Measurements from ENCODE around the gene KLHL4. TPM values are rescaled to one million over a fixed set of nuclear protein-coding genes. Genes with fewer than 3 reads are reported as not detected.

Gene KLHL4, protein sequence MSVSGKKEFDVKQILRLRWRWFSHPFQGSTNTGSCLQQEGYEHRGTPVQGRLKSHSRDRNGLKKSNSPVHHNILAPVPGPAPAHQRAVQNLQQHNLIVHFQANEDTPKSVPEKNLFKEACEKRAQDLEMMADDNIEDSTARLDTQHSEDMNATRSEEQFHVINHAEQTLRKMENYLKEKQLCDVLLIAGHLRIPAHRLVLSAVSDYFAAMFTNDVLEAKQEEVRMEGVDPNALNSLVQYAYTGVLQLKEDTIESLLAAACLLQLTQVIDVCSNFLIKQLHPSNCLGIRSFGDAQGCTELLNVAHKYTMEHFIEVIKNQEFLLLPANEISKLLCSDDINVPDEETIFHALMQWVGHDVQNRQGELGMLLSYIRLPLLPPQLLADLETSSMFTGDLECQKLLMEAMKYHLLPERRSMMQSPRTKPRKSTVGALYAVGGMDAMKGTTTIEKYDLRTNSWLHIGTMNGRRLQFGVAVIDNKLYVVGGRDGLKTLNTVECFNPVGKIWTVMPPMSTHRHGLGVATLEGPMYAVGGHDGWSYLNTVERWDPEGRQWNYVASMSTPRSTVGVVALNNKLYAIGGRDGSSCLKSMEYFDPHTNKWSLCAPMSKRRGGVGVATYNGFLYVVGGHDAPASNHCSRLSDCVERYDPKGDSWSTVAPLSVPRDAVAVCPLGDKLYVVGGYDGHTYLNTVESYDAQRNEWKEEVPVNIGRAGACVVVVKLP
- total RNA-seq (2021; fragmentation: NEBNext Ultra II Directional; extraction: Animal tissue kit (Norgen Biotek cat#: 25700)), result 16.0 and 16.9 TPM in 2 replicates
- polyA plus RNA-seq (2011; rRNA removed), result 4.4 and 8.8 TPM in 2 replicates
- 8.8 TPM for polyA plus RNA-seq (2011; cell fraction: cytosol; rRNA removed)
- polyA plus RNA-seq (2011; cell fraction: nucleus; rRNA removed), result 5.0 TPM
- 12.2 to 16.4 TPM (median 15.4 TPM) in 4 replicates for polyA plus RNA-seq (2012, experiment 1 of 2)
- 0.71 TPM for polyA plus RNA-seq (2012, experiment 2 of 2)
- 7.2 TPM for polyA plus RNA-seq (2013, experiment 1 of 2)
- polyA plus RNA-seq (2013, experiment 2 of 2), result 6.8 TPM
- polyA minus RNA-seq (2011; rRNA and poly(A)+ RNA removed), result 21.4 and 47.7 TPM in 2 replicates
- polyA minus RNA-seq (2011; cell fraction: cytosol; rRNA and poly(A)+ RNA removed), result 11.6 TPM
- polyA minus RNA-seq (2011; cell fraction: nucleus; rRNA and poly(A)+ RNA removed), result 24.0 TPM
- long read RNA-seq, experiment 1, full-length matches to known transcripts, result 3 of 12 reads
- long read RNA-seq, experiment 1, partial matches to known transcripts, result 8 of 12 reads
- long read RNA-seq, experiment 1, other reads (novel, unspliced or antisense), result 1 of 12 reads
- long read RNA-seq, experiment 2, full-length matches to known transcripts, result 4 of 11 reads
- long read RNA-seq, experiment 2, partial matches to known transcripts, result 2 of 11 reads
- long read RNA-seq, experiment 2, other reads (novel, unspliced or antisense), result 5 of 11 reads

DNA sequence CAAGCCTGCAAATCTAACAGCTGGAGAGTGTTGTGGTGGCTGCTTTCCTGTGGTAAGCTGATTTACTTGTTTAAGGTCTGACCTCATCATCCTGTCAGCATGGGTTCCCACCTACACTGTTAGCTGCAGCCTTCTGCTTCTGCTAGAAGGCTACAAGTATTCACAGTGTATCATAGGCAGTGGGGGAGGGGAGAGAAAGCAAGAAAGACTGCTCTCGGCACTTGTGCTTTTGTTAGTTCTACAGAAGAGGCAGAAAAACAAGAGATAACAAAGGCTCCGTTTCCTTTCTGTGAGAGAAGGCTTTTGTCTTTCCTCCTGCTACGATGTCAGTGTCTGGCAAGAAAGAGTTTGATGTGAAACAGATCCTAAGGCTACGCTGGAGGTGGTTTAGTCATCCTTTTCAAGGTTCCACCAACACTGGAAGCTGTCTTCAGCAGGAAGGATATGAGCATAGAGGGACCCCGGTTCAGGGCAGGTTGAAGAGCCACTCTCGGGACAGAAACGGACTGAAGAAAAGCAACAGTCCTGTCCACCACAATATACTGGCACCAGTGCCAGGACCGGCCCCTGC, at the start of gene KLHL4:
TSS of gene KLHL4 (plus strand) at position 232 of the 571 bp plus-strand sequence. CDS start at position 324, 92 bp downstream.
- Histone ChIP-seq H3K23ac (ENCODE audit: insufficient read length) (no peak within 1 kb of the TSS), H3K4me3 (ENCODE audit: extremely low read depth in 1 of 4, insufficient read depth in 2 of 4, low read depth in 3 of 4, low read length in 4 of 4) (peak within 1 kb of the TSS; percentile 47 to 72 (median 58)), H4K91ac (replicated peaks; ENCODE audit: insufficient read length, low read length) (no peak within 1 kb of the TSS), H3K4ac (replicated peaks; ENCODE audit: insufficient read length, low read depth, low read length) (no peak within 1 kb of the TSS), H3K23me2 (ENCODE audit: low read depth, low read length) (0 out of 2 replicates have a peak, but pooled peaks cover 2% of the 10 kb centered on the region), H4K8ac (ENCODE audit: extremely low read depth, insufficient read depth, low read length) (no peak within 1 kb of the TSS), H3K79me1 (ENCODE audit: low read depth, low read length) (no peaks in the 10 kb centered on the region), H2AFZ (ENCODE audit: low read length) (no peak within 1 kb of the TSS), H2BK120ac (replicated peaks; ENCODE audit: low read depth, low read length) (no peak within 1 kb of the TSS), H3K27me3 (replicated peaks in 1 of 4; ENCODE audit: control insufficient read depth in 3 of 4, extremely low read depth in 1 of 4, insufficient read depth in 3 of 4, low read length in 3 of 4) (no peaks in the 10 kb centered on the region), H3K27ac (ENCODE audit: low read depth, low read length) (peak within 1 kb of the TSS; percentile 77; the same call in 1 of the 2 replicates), H3K4me2 (ENCODE audit: insufficient read depth in 1 of 2, low read depth in 2 of 2, low read length in 2 of 2) (peak within 1 kb of the TSS; percentile 53 to 60), H3K79me2 (ENCODE audit: control insufficient read depth in 1 of 2, insufficient read depth in 2 of 2, low read length in 2 of 2) (peaks cover 0 to 40% of the 10 kb centered on the region in 2 experiments; a peak in 2 of 4 replicates), H3K4me1 (replicated peaks in 1 of 4; ENCODE audit: control insufficient read depth in 3 of 4, insufficient read depth in 4 of 4, low read length in 3 of 4) (no peaks in the 10 kb centered on the region), H2BK5ac (ENCODE audit: low read depth, low read length) (no peak within 1 kb of the TSS; the same call in 1 of the 2 replicates), H3K9ac (replicated peaks in 1 of 4; ENCODE audit: extremely low read depth in 1 of 4, low read depth in 3 of 4, low read length in 3 of 4) (peak within 1 kb of the TSS in 3 of 4 experiments; percentile 21 to 68 (median 58); a peak in 5 of 7 replicates), H2BK20ac (ENCODE audit: low read length) (no peak within 1 kb of the TSS), H2BK12ac (ENCODE audit: low read depth, low read length) (peak within 1 kb of the TSS; percentile 68; the same call in 1 of the 2 replicates), H3K14ac (ENCODE audit: insufficient read length) (no peak within 1 kb of the TSS), H3K9me3 (ENCODE audit: insufficient read depth in 2 of 2, low read depth in 1 of 2, low read length in 1 of 2) (no peaks in the 10 kb centered on the region), H4K5ac (ENCODE audit: insufficient read length, low read depth, low read length) (no peak within 1 kb of the TSS), H2AK5ac (ENCODE audit: low read depth, low read length) (no peak within 1 kb of the TSS), H3K56ac (replicated peaks; ENCODE audit: insufficient read length, low read depth, low read length) (no peak within 1 kb of the TSS), H2BK15ac (ENCODE audit: low read length) (no peak within 1 kb of the TSS), H3K36me3 (ENCODE audit: control insufficient read depth in 2 of 4, insufficient read depth in 4 of 4, low read length in 3 of 4) (no peaks in the 10 kb centered on the region), H3K18ac (ENCODE audit: extremely low read depth, low read length) (no peak within 1 kb of the TSS), H4K20me1 (replicated peaks in 1 of 2; ENCODE audit: control insufficient read depth in 1 of 2, insufficient read depth in 2 of 2, low read length in 2 of 2) (no peaks in the 10 kb centered on the region)
- DNase-seq (ENCODE audit: low read depth in 1 of 2, low spot score in 2 of 2) (peak; percentile 46 to 54), FAIRE-seq (peak; percentile 99)
- ChIA-PET POLR2A (ENCODE audit: partially characterized antibody) (no interaction called here), CTCF (ENCODE audit: partially characterized antibody) (interaction anchor here (0.6 kb wide), 1 partner anchor 208 kb away, joined by 3 read pairs; no protein-coding TSS in a partner anchor)
- 0% methylated on average over 7 of the region's 8 CpGs; no CpG with 5 or more reads in 1 of the 2 experiments for WGBS, 2 experiments (ENCODE audit: extremely low coverage in 1 of 2, insufficient coverage in 1 of 2, insufficient read length in 1 of 2, insufficient replicate concordance in 2 of 2, low coverage in 1 of 2, low lambda C conversion rate in 2 of 2, missing lambda C conversion rate in 1 of 2)
- TF ChIP-seq SP1 (IDR thresholded peaks at IDR 0.05; ENCODE audit: low read depth, low read length) (peak; percentile 70; the same call in 1 of the 2 replicates), SIN3A (conservative IDR thresholded peaks at IDR 0.05 in 1 of 2, IDR thresholded peaks at IDR 0.05 in 1 of 2; ENCODE audit: low read depth in 1 of 2, low read length in 2 of 2) (peak; percentile 52 to 59; a peak in 1 of 4 replicates), JUN (IDR thresholded peaks at IDR 0.05; ENCODE audit: low read depth, low read length) (peak; percentile 62; the same call in 1 of the 2 replicates), RBBP5 (IDR thresholded peaks at IDR 0.05; ENCODE audit: borderline replicate concordance, low read depth, low read length) (peak; percentile 26; the same call in 1 of the 2 replicates)
